Measurements from ENCODE around the gene SAMD4A. TPM values are rescaled to one million over a fixed set of nuclear protein-coding genes. Genes with fewer than 3 reads are reported as not detected.

SAMD4A gene
- total RNA-seq, 1 experiment from 2014 or later: 9.6 TPM

- no CpG with 5 or more reads among the region's 3 CpGs for WGBS (ENCODE audit: extremely low coverage, insufficient read length, low lambda C conversion rate)
- Histone ChIP-seq H3K23me2 (ENCODE audit: insufficient read length, low read depth, low read length, poor library complexity, severe bottlenecking) (no peaks in the 10 kb centered on the region), H3K9ac (ENCODE audit: extremely low read depth, insufficient read length, low read length) (no peak overlapping the region), H2AK5ac (ENCODE audit: insufficient read length, low read length) (no peak overlapping the region), H3K14ac (ENCODE audit: insufficient read depth, low read length) (no peak overlapping the region), H3K18ac (ENCODE audit: insufficient read length, low read depth, low read length) (no peak overlapping the region), H3K56ac (ENCODE audit: insufficient read length, low read depth, low read length) (no peak overlapping the region), H4K20me1 (ENCODE audit: control insufficient read depth, insufficient read depth, insufficient read length) (no peaks in the 10 kb centered on the region), H2BK5ac (ENCODE audit: insufficient read length, low read length) (no peak overlapping the region), H2BK120ac (ENCODE audit: low read depth, low read length, poor library complexity, severe bottlenecking) (no peak overlapping the region), H3K4me1 (ENCODE audit: insufficient read depth, low read length) (no peaks in the 10 kb centered on the region), H2BK12ac (ENCODE audit: insufficient read length, low read depth, low read length) (no peak overlapping the region), H4K91ac (ENCODE audit: insufficient read length, low read depth, low read length) (no peak overlapping the region), H3K27me3 (ENCODE audit: insufficient read depth, low read length) (no peaks in the 10 kb centered on the region), H4K8ac (replicated peaks; ENCODE audit: insufficient read length, low read depth, low read length) (no peak overlapping the region), H3K4ac (ENCODE audit: low read depth, low read length) (no peak overlapping the region), H2AFZ (ENCODE audit: low read length) (no peak overlapping the region), H3K27ac (ENCODE audit: insufficient read length, low read depth, low read length) (no peak overlapping the region), H3K79me1 (ENCODE audit: insufficient read depth, low read depth, low read length, poor library complexity, severe bottlenecking) (no peaks in the 10 kb centered on the region), H2BK15ac (ENCODE audit: low read depth, low read length) (no peak overlapping the region), H3T11ph (ENCODE audit: low read length) (no peak overlapping the region), H3K79me2 (ENCODE audit: insufficient read depth, low read length) (no peaks in the 10 kb centered on the region), H3K4me2 (ENCODE audit: insufficient read depth, insufficient read length, low read length) (no peak overlapping the region), H2BK20ac (ENCODE audit: low read depth, low read length, poor library complexity, severe bottlenecking) (no peak overlapping the region), H3K9me3 (ENCODE audit: control insufficient read depth, low read depth, low read length) (no peaks in the 10 kb centered on the region), H4K5ac (ENCODE audit: insufficient read length, low read depth, low read length) (no peak overlapping the region), H3K23ac (ENCODE audit: insufficient read length, low read depth, low read length) (no peak overlapping the region)
- peaks cover 7% of the 10 kb centered on the region in 2 experiments for H3K4me1 Mint-ChIP-seq
- TF ChIP-seq CTCF (conservative IDR thresholded peaks at IDR 0.05): no peak
- no peaks in the 10 kb centered on the region for H3K9me3 Mint-ChIP-seq
- DNase-seq: no peak
- H3K27ac Mint-ChIP-seq: no peak overlapping the region
- no peak overlapping the region for H3K4me3 Mint-ChIP-seq
- no peaks in the 10 kb centered on the region for H3K27me3 Mint-ChIP-seq (ENCODE audit: low read depth)
- H3K36me3 Mint-ChIP-seq (ENCODE audit: insufficient read depth in 1 of 3, low read depth in 3 of 3): peaks cover 0 to 2% (median 0%) of the 10 kb centered on the region in 3 experiments; a peak in 1 of 7 replicates
Measured at GRCh38 chr14:54699735-54700134, 132.8 kb downstream of the SAMD4A start.
